ENCODE measurements around the gene INSM1.

The INSM1 gene

DNA sequence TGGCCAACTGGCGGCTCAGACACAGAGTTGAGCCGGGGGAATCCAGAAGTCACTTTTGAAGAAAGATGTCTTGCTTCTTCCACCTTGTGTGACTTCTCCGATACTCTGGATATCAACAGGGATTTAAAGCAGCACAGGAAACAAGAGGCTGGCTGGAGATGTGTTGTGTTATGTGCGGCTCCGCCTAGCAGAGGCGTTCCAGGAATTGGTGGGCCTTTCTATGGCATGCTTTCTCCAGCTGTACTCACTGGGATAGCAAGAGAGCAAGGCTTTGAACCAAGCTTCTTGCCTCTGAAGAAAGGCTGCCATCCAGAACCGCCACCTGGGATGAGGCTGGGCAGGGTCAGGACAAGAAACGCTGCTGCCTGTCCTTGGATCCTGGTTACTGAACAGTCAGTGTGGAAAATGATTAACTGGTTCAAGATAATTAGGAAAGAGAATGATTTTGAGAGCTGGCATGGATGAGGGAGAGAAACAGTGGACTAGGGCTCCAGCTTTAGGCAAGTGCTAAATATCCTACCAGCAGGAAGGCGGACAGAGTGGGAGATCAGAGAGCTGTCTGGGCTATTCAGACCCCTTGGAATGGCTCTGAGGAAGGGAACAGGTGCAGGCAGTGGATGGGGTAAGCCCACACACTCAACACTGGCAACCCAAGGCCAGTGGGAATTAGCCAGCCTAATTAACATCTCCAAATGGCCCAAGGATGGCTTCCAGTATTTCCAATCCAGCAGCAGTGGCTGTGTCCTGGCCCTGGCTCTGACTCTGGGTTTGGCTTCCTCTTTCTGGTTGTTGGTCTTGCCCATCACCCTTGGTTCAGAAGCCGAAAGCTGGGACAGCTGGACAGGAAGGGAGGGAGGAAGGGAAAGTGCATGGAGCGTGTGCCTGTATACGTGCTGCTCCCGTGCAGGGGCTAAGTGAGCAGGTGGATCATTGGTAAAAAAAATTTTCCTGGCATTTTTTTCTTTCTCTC is 31.9 kb downstream of the INSM1 start:
- no peak for TF ChIP-seq CTCF (IDR thresholded peaks at IDR 0.05; ENCODE audit: low read depth, low read length)
- no peak for DNase-seq (ENCODE audit: low read depth in 2 of 2)

GRCh38 chr20:20401991-20402390 is 34.1 kb downstream of the INSM1 start:
- DNase-seq (ENCODE audit: low read depth in 2 of 2), result no peak
- no peak overlapping the region for H3K4me3 ChIP-seq (replicated peaks in 1 of 2; ENCODE audit: low read depth in 2 of 2, low read length in 2 of 2)
- no peak for TF ChIP-seq CTCF (IDR thresholded peaks at IDR 0.05; ENCODE audit: low read depth, low read length)

More for the DNA sequence above, 31.9 kb downstream of the INSM1 start:
- H3K4me3 ChIP-seq (replicated peaks in 1 of 2; ENCODE audit: low read depth in 2 of 2, low read length in 2 of 2), result no peak overlapping the region

DNA sequence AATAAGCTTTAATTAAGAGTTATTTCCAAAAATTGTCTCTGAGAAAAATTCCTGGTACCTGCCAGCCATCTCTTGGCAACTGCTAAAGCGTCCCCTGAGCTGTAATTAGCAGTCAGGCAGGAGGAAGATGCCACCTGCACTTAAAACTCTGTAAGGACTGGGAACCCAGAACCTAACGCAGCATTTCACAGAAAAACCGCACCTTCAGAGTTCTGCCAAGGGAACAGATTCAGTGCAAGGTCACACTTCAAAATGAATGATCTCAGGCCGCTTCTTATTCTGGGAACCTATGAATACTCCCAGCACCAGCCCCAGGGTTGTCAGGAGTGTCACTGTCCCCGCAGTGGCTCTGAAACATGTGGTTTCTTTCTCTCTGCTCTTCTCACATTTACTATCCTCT is 36.7 kb downstream of the INSM1 start:
- H3K4me3 ChIP-seq (replicated peaks in 1 of 2; ENCODE audit: low read depth in 2 of 2, low read length in 2 of 2), result no peak overlapping the region
- TF ChIP-seq CTCF (IDR thresholded peaks at IDR 0.05; ENCODE audit: low read depth, low read length), result no peak
- no peak for DNase-seq (ENCODE audit: low read depth in 2 of 2)

DNA sequence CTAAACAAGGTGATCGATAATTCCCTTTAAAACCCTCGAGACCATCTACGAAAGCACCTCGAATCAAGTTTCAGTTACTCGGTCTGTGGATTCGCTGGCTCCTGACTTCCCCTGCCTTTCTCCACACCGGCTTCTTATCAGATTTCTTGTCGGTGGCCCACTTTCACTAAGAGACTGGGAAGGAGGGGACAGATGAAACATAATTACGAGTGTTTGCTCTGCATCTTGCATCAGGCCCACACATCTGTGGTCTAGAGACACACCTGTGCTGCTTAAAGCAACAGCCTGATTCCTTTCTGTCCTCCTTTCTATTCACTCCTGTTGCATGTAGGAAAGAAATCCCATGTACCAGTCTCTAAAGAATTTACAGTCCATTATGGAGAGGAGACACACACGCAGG is 37.7 kb downstream of the INSM1 start:
- no peak for TF ChIP-seq CTCF (IDR thresholded peaks at IDR 0.05; ENCODE audit: low read depth, low read length)
- H3K4me3 ChIP-seq (replicated peaks in 1 of 2; ENCODE audit: low read depth in 2 of 2, low read length in 2 of 2), result no peak overlapping the region
- no peak for DNase-seq (ENCODE audit: low read depth in 2 of 2)

DNA sequence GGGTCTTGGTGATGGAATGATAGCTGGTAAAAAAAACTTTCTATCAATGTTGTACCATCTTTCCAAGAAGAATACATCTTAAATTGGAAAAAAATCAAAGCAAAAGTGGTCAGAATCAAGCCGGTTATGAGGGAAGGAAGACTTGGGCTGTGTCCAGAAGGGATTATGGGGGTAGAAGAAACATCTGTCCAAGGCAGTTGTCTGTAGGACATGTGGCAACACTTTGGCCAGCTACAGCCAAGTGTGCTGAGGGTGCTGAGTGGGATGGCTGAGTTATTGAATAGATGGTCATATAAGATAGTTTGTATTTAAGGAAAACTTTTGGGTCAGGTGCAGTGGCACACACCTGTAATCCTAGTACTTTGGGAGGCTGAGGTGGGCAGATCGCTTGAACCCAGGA is 38.4 kb downstream of the INSM1 start:
- no peak for TF ChIP-seq CTCF (IDR thresholded peaks at IDR 0.05; ENCODE audit: low read depth, low read length)

DNA sequence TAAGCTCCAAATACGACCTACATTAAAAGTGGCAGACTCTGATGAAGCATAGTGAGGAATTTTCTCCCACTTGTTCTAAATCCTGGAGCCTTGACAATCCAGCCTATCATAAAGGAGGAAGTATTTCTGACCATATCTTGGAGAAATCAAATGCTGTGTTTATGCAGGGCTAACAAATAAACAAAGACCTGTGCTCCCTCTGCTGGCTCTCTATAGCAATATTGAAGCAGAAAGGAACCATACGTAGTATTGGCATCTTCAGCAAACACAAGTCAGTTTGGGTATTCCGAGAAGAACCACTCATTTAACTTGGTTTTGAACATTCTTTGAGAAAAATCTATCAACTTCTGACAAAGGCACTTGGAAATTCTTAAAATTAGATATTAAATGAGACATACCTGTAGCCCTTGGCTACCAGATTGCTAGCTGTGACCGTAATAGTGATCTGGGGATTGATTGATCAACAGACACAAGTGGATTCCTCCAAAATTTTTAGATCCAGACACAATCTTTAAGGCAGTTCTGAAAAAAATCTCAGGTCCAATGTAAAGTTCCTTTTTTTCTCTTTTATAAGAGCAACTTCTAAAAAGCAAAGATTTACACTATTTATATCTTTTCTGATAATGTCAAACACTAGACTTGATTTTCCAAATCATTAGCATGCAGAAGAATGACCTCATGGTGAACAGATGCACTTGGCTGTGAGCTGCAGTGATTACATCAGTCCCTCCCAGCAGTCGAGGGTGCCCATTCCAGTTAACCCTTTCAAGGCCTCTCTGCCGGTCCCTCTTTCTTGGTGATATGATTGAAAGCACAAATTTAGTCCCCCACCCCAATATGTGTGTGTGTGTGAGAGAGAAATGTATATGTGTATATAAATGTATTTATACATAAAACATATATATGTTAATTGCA is 40.2 kb downstream of the INSM1 start:
- no peak overlapping the region for H3K4me3 ChIP-seq (replicated peaks in 1 of 2; ENCODE audit: low read depth in 2 of 2, low read length in 2 of 2)
- peak; percentile 8 to 28 for DNase-seq (ENCODE audit: low read depth in 2 of 2)
- peak; percentile 8 for TF ChIP-seq CTCF (IDR thresholded peaks at IDR 0.05; ENCODE audit: low read depth, low read length)

More for the DNA sequence above, 38.4 kb downstream of the INSM1 start:
- no peak overlapping the region for H3K4me3 ChIP-seq (replicated peaks in 1 of 2; ENCODE audit: low read depth in 2 of 2, low read length in 2 of 2)
- DNase-seq (ENCODE audit: low read depth in 2 of 2), result no peak
